HG03066 (cell line): ENCODE results near the gene CD274.
A peak's percentile ranks its signal among the peaks of the same experiment; 100 is the strongest.
"Not testable (repeated sequence)": the region's sequence is repeated elsewhere in the genome, so short reads cannot be mapped to it uniquely, and the experiment has no call there.

Experiments
- ATAC-seq: cut with Tn5 transposase; IDR thresholded peaks from one replicate; pipeline ENCODE4 v1.9.1; 2021; ENCODE audit warnings: low read depth; ENCODE audit not compliant: unreplicated experiment

CD274 gene

GRCh38 chr9:5450359-5451091, at the start of gene CD274:
CD274 (plus strand) TSS chr9:5450542; CDS start chr9:5456114, 5,572 bp downstream.
- peak; percentile 52 for ATAC-seq

DNA sequence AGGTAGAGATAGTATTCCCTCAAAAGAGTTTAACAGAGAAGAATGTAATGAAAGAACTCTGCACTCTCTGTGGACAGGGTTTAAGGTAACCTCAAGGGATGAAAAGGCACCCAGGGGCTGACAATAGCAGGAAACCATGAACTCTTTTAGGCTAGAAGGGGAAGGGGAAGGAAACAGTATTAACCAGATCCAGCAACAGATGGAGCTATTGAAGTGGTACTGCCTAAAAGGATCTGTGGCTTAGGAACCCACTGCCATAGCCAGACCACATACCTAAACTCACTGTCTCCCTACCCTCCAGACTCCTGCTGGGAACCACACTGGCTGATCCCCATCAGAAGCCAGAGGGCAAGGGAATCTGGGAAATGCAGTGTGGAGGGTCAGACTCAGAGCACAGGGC, 48.1 kb upstream of the CD274 start:
- ATAC-seq: no peak

- no peak for ATAC-seq
Observed at GRCh38 chr9:5408596-5408995, 41.7 kb upstream of the CD274 start.

- ATAC-seq: no peak
Observed at GRCh38 chr9:5416953-5417352, 33.4 kb upstream of the CD274 start.

- no peak for ATAC-seq
Observed at GRCh38 chr9:5418481-5418880, 31.9 kb upstream of the CD274 start.

DNA sequence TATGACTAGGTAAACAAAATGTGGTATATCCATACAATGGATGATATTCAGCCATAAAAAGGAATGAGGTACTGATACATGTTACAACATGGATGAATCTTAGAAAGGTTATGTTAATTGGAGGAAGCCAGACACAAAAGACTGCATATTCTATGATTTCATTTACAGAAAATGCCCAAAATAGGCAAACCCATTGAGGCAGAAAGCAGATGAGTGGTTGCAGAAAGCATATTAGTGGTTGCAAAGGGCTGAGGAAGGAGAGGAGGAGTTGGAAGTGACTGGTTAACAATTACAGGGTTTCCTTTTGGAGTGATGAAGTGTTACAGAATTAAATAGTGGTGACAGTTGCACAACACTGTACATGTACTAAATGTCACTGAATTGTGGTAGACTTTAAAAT, 30.4 kb upstream of the CD274 start:
- ATAC-seq: no peak

GRCh38 chr9:5421163-5421562, 29.2 kb upstream of the CD274 start:
- no peak for ATAC-seq

- no peak for ATAC-seq
Observed at GRCh38 chr9:5422276-5422675, 28.1 kb upstream of the CD274 start.

- ATAC-seq: no peak
Observed at GRCh38 chr9:5425006-5425628, 25.2 kb upstream of the CD274 start.

- ATAC-seq: no peak
Observed at GRCh38 chr9:5427005-5427404, 23.3 kb upstream of the CD274 start.

GRCh38 chr9:5428172-5428571, 22.2 kb upstream of the CD274 start:
- no peak for ATAC-seq

GRCh38 chr9:5428794-5429528, 21.4 kb upstream of the CD274 start:
- ATAC-seq: no peak

DNA sequence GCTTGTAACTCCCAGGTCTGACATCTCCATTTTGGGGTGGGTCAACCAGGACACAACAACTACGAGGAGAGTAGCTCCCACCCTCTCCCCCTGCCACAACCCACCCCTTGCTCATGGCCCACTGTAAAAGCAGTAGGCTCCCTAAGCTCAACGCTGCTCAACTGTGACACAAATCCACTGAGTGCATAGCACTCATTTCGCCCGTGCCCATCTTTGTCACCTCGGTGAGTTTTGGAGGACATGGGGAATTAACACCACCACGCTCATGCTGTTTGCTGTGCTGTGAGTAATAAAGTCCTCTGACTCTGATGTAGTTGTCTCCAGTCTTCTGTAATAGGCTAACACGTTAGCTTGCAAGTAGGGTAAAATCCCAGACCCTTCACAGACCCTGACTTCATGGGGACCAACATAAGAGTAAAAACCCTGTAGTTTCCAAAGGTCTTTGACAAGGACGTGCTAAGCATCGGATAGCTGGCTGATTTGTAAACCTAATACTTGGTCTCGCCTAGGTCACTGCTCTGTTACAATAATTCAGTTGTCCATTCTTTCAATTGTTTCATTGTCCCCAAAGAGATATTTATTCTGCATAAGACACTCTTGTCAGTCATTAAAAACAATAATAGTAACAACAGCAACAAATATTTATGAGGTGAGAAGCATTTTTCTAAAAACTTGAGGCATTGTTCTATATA, 20.3 kb upstream of the CD274 start:
- no peak for ATAC-seq

DNA sequence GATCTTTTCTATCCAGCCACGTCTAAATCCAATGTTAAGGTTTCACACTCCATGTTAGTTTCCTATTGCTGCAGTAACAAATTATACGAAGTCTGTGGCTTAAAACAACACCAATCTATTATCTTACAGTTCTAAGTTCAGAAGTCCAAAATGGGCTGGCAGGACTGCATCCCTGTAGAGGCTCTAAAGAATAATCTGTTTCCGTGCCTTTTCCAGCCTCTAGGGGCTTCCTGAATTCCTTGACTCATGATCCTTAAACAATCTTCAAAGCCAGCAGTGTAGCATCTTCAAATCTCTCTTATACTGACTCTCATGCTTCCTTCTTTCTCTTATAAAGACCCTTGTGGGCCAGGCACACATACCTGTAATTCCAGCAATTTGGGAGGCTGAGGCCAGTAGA, 19.4 kb upstream of the CD274 start:
- ATAC-seq: no peak

GRCh38 chr9:5432890-5433289, 17.5 kb upstream of the CD274 start:
- not testable (repeated sequence) for ATAC-seq

- ATAC-seq: not testable (repeated sequence)
Observed at GRCh38 chr9:5433328-5433727, 17.0 kb upstream of the CD274 start.

DNA sequence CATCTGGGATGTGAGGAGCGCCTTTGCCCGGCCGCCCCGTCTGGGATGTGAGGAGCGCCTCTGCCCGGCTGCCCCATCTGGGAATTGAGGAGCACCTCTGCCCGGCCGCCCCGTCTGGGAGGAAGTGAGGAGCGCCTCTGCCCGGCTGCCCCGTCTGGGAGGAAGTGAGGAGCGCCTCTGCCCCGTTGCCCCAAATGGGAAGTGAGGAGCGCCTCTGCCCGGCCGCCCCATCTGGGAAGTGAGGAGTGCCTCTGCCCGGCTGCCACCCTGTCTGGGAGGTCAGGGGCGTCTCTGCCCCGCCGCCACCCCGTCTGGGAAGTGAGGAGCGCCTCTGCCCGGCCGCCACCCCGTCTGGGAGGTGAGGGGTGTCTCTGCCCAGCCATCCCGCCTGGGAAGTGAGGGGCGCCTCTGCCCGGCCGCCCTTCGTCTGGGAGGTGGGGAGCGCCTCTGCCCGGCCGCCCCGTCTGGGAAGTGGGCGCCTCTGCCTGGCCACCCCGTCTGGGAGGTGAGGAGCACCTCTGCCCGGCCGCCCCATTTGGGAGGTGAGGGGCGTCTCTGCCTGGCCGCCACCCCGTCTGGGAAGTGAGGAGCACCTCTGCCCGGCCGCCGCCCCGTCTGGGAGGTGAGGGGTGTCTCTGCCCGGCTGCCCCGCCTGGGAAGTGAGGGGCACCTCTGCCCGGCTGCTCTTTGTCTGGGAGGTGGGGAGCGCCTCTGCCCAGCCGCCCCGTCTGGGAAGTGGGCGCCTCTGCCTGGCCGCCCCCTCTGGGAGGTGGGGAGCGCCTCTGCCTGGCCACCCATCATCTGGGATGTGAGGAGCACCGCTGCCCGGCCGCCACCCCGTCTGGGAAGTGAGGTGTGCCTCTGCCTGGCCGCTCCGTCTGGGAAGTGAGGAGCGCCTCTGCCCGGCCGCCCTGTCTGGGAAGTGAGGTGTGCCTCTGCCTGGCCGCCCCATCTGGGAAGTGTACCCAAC, 16.2 kb upstream of the CD274 start:
- not testable (repeated sequence) for ATAC-seq

GRCh38 chr9:5435912-5436311, 14.4 kb upstream of the CD274 start:
- ATAC-seq: no peak

GRCh38 chr9:5436441-5436840, 13.9 kb upstream of the CD274 start:
- ATAC-seq: no peak
